Activated naive CD8-positive, alpha-beta T cell treated with anti-CD3 and anti-CD28 coated beads, Interleukin-2, amount 10 ng/mL, durations not matched to agents 7 days and 5 days (primary cell): Measurements from ENCODE around the gene SLIT2. TPM values are rescaled to one million over a fixed set of nuclear protein-coding genes. Genes with fewer than 3 reads are reported as not detected.
A peak's percentile ranks its signal among the peaks of the same experiment; 100 is the strongest.

ENCODE experiments used
- ATAC-seq: fragments of 150-1000 bp; cut with Tn5 transposase; one replicate; pipeline ENCODE4 v1.10.0; 2021; ENCODE audit warnings: low read depth, moderate library complexity
- POLR2A ChIA-PET: fragments of 350-600 bp; sonication (Branson Sonifier 250); formaldehyde crosslinking; loops from one replicate; lab custom pipeline; 2021; ENCODE audit warnings: antibody characterized with exemption; lab: Charles Lee
- DNase-seq: peaks from one replicate; pipeline ENCODE4 v3.0.0; 2021
- H3K27ac Mint-ChIP-seq: one replicate; pipeline ENCODE4 v1.8.0; 2022; ENCODE audit warnings: mild to moderate bottlenecking, mixed read lengths
- H3K27me3 Mint-ChIP-seq: one replicate; pipeline ENCODE4 v1.8.0; 2022; ENCODE audit warnings: mild to moderate bottlenecking, moderate library complexity, mixed read lengths
- H3K36me3 Mint-ChIP-seq: one replicate; pipeline ENCODE4 v1.8.0; 2021; ENCODE audit warnings: mild to moderate bottlenecking, mixed read lengths
- H3K4me1 Mint-ChIP-seq: one replicate; pipeline ENCODE4 v1.8.0; 2021; ENCODE audit warnings: mixed read lengths
- H3K4me3 Mint-ChIP-seq: one replicate; pipeline ENCODE4 v1.8.0; 2022; ENCODE audit warnings: mild to moderate bottlenecking, moderate library complexity, mixed read lengths
- H3K9me3 Mint-ChIP-seq: one replicate; pipeline ENCODE4 v1.8.0; 2021; ENCODE audit warnings: mixed read lengths
- total RNA-seq, 2 experiments: library from RNA; stranded (reverse); gene quantifications; one replicate each; pipeline ENCODE4 v1.2.3, GENCODE V29; 2021

SLIT2 gene
- total RNA-seq, 2 experiments from 2014 or later: not detected

DNA sequence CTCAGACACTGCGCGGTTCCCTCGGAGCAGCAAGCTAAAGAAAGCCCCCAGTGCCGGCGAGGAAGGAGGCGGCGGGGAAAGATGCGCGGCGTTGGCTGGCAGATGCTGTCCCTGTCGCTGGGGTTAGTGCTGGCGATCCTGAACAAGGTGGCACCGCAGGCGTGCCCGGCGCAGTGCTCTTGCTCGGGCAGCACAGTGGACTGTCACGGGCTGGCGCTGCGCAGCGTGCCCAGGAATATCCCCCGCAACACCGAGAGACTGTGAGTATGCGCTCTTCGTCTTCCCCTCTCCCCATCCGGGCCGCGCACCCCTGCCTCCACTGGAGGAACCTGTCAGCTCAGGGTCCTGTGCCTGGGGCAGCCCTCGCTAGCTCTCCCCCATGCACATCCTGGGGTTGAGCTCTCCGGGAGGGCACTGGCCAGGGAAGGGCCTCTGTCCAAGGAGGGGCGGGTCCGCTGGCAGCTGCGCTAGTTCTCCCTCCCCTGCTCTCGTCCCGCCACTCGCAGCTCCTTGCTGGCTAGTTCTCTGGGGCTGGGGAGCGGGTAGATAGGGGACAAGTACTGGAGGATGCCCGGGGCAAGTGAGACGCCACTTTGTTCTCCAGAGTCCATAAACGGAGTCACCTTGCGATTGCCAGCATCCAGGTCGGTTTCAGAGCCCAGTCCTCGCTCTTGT lies 2.2 kb downstream of the SLIT2 start:
- Mint-ChIP-seq H3K9me3 (peaks cover 1% of the 10 kb centered on the region), H3K4me3 (no peak overlapping the region), H3K36me3 (no peaks in the 10 kb centered on the region), H3K27me3 (peaks cover 63% of the 10 kb centered on the region), H3K27ac (no peak overlapping the region), H3K4me1 (peaks cover 3% of the 10 kb centered on the region)
- peak; percentile 29 for DNase-seq
- ATAC-seq: no peak
- POLR2A ChIA-PET: no interaction called here

DNA sequence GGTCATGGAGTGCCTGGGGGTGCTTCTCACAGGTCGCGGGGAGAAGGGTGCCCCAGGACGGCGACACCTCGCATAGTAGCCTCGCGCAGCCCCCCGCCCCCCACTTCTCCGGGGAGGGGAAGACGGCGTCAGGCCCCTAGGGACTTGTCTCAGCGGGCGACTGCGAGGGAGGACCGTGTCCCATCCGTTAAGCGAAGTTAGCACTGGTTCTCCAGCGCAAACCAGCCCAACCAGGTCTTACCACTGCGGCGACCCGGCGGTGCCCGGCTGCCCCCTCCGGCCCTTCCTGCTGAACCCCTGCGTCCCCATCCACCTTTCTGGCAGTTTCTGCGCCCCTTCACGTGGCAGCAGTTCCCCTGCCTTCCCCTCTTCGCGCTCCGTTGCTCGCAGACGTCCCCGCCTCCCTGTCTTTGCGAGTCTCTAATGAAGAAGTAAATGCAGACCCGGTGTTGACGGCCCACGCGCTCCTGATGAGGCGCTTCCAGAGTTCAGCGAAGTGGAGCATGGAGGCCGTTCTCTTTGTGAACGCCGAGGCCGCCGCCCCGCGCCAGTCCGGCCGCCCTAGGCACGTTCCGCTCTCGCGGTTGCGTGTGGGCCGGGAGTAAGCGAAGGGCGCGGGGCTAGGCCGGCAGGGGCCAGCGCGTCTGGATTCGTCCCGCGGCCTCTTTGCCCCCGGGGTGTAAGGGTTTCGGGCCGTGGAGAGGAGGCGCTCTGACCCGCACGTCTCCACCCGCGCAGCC lies 3.0 kb downstream of the SLIT2 start:
- Mint-ChIP-seq H3K9me3 (peaks cover 1% of the 10 kb centered on the region), H3K4me3 (no peak overlapping the region), H3K27ac (no peak overlapping the region), H3K4me1 (peaks cover 3% of the 10 kb centered on the region), H3K36me3 (no peaks in the 10 kb centered on the region), H3K27me3 (peaks cover 57% of the 10 kb centered on the region)
- no peak for ATAC-seq
- DNase-seq: no peak
- POLR2A ChIA-PET: no interaction called here

DNA sequence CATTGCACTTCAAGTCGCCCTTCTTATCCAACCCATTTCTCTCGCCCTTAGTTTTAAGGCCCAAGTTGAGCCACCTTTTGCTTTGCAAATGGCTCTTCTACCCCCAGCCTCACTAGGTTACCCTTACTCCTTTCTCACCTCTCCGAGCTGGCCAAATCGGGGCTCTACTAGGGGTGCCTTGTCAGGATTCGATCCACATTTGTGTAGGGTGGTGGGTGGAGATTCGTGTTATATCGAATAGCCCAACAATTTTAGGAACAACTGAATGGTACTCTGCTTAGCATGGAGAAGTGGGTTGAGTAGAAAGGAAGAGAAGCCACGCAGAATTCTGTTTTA lies 3.5 kb downstream of the SLIT2 start:
- peaks cover 56% of the 10 kb centered on the region for H3K27me3 Mint-ChIP-seq
- POLR2A ChIA-PET: no interaction called here
- H3K27ac Mint-ChIP-seq: no peak overlapping the region

DNA sequence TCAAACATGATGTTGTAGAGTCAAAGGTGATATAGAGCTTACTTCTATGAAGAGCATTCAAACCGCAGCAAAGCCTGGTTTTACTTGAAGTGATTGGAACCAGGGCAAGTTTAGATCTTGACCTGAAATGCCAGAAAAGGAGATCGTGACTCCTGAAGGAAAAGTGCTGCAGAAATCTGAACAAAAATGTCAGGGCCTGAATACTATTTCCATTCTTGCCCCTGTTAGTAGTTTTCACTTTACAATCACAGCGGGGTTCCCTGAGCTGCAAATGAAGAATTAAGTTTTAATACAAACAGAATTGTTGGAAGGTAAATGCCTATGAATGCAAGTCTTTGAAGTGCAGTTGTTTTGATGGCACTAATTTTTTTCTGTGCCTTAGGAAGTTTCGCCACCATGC lies 4.1 kb downstream of the SLIT2 start:
- Mint-ChIP-seq H3K36me3 (no peaks in the 10 kb centered on the region), H3K27me3 (peaks cover 50% of the 10 kb centered on the region), H3K4me3 (no peak overlapping the region), H3K9me3 (peaks cover 1% of the 10 kb centered on the region), H3K4me1 (peaks cover 3% of the 10 kb centered on the region), H3K27ac (no peak overlapping the region)
- POLR2A ChIA-PET: no interaction called here
- DNase-seq (no peak), ATAC-seq (no peak)

More for the DNA sequence above, 3.5 kb downstream of the SLIT2 start:
- no peak overlapping the region for H3K4me3 Mint-ChIP-seq
- no peaks in the 10 kb centered on the region for H3K36me3 Mint-ChIP-seq
- ATAC-seq: no peak
- H3K9me3 Mint-ChIP-seq: peaks cover 1% of the 10 kb centered on the region
- peaks cover 3% of the 10 kb centered on the region for H3K4me1 Mint-ChIP-seq
- DNase-seq: no peak

DNA sequence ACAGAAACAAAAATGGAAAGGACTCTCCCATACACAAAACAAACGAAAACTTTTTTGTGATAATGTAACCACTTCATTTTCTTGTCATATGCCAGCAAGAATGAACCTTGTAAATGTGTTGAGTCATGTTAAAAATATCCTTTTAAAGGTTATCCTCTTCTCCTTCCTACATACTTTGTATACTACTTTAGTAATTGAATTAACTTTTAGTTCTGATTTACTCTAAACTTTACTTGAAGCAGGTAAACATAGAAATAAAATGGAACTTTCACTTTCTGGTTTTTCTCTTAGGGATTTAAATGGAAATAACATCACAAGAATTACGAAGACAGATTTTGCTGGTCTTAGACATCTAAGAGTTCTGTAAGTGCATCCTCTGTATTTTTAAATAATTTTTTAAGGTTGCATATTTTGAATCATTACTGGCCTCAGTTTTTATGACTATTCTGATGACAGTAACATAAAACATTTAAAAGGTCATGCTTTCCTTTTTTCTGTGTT lies 4.7 kb downstream of the SLIT2 start:
- Mint-ChIP-seq H3K27me3 (peaks cover 44% of the 10 kb centered on the region), H3K4me1 (peaks cover 3% of the 10 kb centered on the region), H3K9me3 (peaks cover 1% of the 10 kb centered on the region), H3K36me3 (no peaks in the 10 kb centered on the region), H3K27ac (no peak overlapping the region), H3K4me3 (no peak overlapping the region)
- POLR2A ChIA-PET: no interaction called here
- ATAC-seq: no peak
- DNase-seq: no peak

DNA sequence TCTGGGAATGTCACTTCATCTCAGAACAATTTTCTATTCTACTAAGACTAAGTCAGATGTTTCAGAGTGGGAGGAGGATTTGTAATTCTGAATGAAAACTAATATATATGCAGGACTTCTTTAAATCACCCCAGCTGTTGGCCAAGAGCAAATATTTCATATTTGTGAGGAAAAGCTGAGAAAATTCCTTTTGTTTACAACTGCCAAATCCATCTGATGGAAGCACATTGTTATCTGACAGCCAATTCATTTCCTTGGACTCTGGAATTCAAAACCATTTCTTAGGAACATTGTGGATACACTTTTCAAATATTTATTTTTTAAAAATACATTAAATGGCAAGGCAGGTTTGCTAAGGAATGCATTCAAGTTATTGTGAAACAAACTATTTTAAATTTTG lies 8.0 kb downstream of the SLIT2 start:
- ATAC-seq (no peak), DNase-seq (no peak)
- Mint-ChIP-seq H3K27me3 (peaks cover 21% of the 10 kb centered on the region), H3K4me3 (no peak overlapping the region), H3K4me1 (no peaks in the 10 kb centered on the region), H3K27ac (no peak overlapping the region), H3K9me3 (peaks cover 1% of the 10 kb centered on the region), H3K36me3 (no peaks in the 10 kb centered on the region)
- POLR2A ChIA-PET: no interaction called here

DNA sequence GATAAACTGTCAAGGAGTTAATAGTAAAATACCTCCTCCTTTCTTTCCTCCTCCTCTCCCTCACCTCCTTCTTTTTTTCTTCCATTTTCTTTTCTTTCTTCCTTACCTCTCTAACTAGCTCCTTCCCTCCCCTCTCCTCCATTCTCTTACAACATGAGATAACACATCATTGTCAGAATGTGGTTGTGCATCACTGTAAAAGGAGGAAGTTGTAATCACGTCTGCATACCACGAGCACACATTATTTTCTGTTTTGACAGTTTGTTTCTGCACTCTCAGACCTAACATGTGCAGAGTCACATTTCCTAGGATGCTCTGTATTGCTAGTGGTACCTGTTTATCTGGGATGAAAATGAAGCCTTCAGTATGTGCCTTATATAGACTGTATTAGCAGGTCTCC lies 9.1 kb downstream of the SLIT2 start:
- Mint-ChIP-seq H3K9me3 (no peaks in the 10 kb centered on the region), H3K27me3 (peaks cover 10% of the 10 kb centered on the region), H3K4me1 (no peaks in the 10 kb centered on the region), H3K4me3 (no peak overlapping the region), H3K36me3 (no peaks in the 10 kb centered on the region), H3K27ac (no peak overlapping the region)
- ATAC-seq (no peak), DNase-seq (no peak)
- POLR2A ChIA-PET: no interaction called here

DNA sequence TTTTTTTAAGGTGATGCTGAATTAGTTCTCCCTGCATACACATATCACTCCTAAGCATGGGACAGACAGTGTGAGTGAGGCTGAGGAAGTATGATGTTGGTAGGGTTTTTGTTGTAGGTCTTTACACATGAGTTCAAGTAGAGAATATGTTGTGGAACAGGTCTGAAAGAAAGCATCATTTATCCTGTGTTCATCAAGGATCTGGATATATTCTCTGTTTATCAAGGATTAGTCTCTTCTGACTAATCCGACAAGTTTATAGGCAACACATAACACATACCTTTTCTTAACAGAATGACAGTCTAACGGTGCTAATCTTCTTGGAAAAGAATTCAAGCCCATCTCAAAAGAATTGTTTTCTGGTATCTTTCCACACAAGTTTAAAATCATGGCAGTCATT lies 10.5 kb downstream of the SLIT2 start:
- Mint-ChIP-seq H3K27me3 (peaks cover 2% of the 10 kb centered on the region), H3K36me3 (no peaks in the 10 kb centered on the region), H3K27ac (no peak overlapping the region), H3K9me3 (no peaks in the 10 kb centered on the region), H3K4me1 (no peaks in the 10 kb centered on the region), H3K4me3 (no peak overlapping the region)
- ATAC-seq (no peak), DNase-seq (no peak)
- POLR2A ChIA-PET: no interaction called here

DNA sequence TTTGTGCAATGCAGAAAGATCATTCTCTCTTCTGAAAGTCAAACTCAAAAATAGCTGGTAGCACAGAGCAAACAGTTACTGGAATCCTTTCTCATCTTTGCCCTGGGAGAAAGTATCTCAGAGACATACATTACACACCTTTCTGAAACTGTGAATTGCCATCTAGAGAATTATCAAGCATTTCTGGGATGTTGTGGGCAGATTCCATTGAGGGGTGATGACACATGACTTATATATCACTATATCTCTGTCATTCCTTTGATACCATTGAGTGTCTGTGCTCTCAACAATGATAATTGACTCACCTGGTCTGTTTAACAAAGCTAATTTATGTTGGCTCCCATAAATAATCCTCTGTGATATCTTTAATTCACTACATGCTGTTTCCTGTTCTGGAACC lies 13.0 kb downstream of the SLIT2 start:
- H3K27me3 Mint-ChIP-seq: no peaks in the 10 kb centered on the region
- no peaks in the 10 kb centered on the region for H3K4me1 Mint-ChIP-seq
- no peak overlapping the region for H3K27ac Mint-ChIP-seq
- ATAC-seq (no peak), DNase-seq (no peak)
- no peaks in the 10 kb centered on the region for H3K9me3 Mint-ChIP-seq
- POLR2A ChIA-PET: no interaction called here
- no peak overlapping the region for H3K4me3 Mint-ChIP-seq
- H3K36me3 Mint-ChIP-seq: no peaks in the 10 kb centered on the region

DNA sequence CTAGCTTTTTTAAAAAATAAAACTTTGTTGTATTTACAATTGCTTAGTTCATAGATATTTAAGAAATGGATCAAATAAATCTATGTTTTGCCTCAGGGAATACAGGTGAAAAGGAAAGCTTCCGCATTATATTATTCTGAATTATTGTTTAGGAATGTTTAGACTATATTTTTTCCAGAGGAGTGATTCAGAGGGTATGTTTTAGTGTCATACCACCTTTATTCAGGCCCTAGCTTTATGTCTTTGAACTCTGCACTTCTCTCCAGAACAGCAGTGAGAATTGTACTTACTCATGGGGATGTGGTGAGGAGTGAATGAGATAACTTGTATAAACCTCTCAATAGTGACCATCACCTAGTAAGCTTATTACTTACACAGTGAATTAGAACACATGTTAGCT lies 14.0 kb downstream of the SLIT2 start:
- no peak for ATAC-seq
- Mint-ChIP-seq H3K9me3 (no peaks in the 10 kb centered on the region), H3K27me3 (no peaks in the 10 kb centered on the region), H3K27ac (no peak overlapping the region), H3K4me3 (no peak overlapping the region), H3K36me3 (no peaks in the 10 kb centered on the region), H3K4me1 (no peaks in the 10 kb centered on the region)
- POLR2A ChIA-PET: no interaction called here
- no peak for DNase-seq

DNA sequence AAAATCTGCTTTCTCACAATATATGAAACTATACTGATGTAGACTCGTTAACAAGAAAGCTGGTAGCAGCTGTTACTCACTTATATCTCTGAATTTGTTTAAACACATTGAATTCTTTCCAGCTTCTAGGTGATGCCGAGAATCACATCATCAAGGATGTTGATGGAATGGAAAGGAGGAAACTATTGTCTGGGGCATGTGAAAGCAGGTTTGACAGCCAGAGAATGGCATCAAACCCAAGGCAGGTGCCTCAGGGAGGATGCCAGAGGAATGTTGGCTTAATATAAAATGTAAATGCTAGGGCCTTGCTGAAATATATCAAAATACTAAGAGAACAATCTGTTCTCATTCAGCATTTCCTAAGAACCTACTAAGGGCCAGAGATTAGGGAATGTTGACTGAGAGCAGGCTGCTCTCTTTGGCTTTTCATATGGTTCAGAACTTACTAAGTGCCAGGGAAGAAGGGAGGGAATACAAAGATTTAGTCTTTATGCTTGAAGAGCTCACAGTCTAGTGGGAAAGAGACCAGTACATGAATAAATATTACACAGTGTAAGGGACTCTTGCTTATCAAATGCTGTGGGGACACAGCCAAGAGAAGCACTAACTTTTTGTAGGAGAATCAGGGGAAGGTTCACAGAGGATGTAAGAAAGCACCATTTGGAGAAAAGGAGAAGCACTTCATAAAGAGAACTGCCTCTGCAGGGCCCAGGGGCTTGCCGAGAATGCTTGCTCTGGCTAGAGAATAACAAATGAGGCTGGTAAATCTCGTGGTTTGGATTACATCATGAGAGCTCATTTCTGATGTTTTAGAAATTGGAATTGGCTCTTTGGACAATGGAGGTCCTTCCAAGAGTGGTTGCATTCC lies 14.7 kb downstream of the SLIT2 start:
- Mint-ChIP-seq H3K4me1 (no peaks in the 10 kb centered on the region), H3K27ac (no peak overlapping the region), H3K4me3 (no peak overlapping the region), H3K9me3 (no peaks in the 10 kb centered on the region), H3K36me3 (no peaks in the 10 kb centered on the region), H3K27me3 (no peaks in the 10 kb centered on the region)
- DNase-seq: no peak
- ATAC-seq: no peak
- POLR2A ChIA-PET: no interaction called here

DNA sequence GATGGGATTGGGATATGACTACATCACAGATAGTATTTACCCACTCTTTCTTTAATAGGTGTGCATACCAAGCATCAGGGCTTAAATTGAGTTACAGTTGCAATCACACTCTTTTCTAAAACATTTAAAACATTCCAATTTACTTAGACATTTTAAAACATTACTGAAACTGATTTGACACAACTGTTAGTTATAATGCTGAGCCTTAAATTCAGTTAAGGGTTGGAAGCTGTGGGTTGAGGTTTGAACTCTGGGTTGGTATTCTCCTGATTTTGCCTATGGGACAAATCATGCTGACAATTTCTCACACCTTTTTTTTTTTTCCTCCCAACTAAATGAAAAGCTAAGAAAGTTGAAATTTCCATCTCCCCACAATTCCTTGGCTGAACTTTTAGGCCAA lies 16.3 kb downstream of the SLIT2 start:
- no peak overlapping the region for H3K27ac Mint-ChIP-seq

DNA sequence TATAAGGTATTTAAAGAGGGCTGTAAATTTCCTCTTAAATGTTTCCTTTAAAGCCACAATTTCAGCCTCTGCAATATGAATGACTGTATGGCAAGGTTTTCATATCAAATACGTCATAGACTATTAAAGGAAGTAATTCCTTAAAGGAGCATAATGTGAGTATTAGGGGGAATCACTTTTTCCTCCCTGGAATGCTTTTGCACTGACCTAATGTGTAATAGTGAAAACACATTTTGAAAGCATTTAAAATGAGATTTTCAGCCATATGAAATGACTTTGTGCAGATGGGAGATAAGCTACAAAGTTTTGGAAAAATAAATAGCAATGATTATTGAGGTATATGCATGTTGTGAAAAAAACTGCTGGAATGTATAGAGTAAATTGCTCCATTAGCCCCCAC lies 17.6 kb downstream of the SLIT2 start:
- POLR2A ChIA-PET: no interaction called here
- no peaks in the 10 kb centered on the region for H3K27me3 Mint-ChIP-seq
- DNase-seq: no peak
- ATAC-seq: no peak
- H3K4me3 Mint-ChIP-seq: no peak overlapping the region
- no peaks in the 10 kb centered on the region for H3K36me3 Mint-ChIP-seq
- H3K27ac Mint-ChIP-seq: no peak overlapping the region
- H3K4me1 Mint-ChIP-seq: no peaks in the 10 kb centered on the region
- no peaks in the 10 kb centered on the region for H3K9me3 Mint-ChIP-seq

More for the DNA sequence above, 16.3 kb downstream of the SLIT2 start:
- Mint-ChIP-seq H3K4me1 (no peaks in the 10 kb centered on the region), H3K27me3 (no peaks in the 10 kb centered on the region), H3K36me3 (no peaks in the 10 kb centered on the region), H3K9me3 (no peaks in the 10 kb centered on the region), H3K4me3 (no peak overlapping the region)
- ATAC-seq: no peak
- no peak for DNase-seq
- POLR2A ChIA-PET: no interaction called here
